ENCODE results near the gene FERMT2.

The FERMT2 gene

GRCh38 chr14:52950898-52951680, at the start of gene FERMT2:
Gene FERMT2 (minus strand): TSS chr14:52951050. CDS start chr14:52950568, 482 bp downstream.
- DNase-seq, result peak; percentile 93

- DNase-seq, result peak; percentile 84
Measured at GRCh38 chr14:52998376-52999015, 47.6 kb upstream of the FERMT2 start.

- DNase-seq, result no peak
Measured at GRCh38 chr14:52996493-52996892, 45.6 kb upstream of the FERMT2 start.

- no peak for DNase-seq
Measured at GRCh38 chr14:52995998-52996397, 45.1 kb upstream of the FERMT2 start.

GRCh38 chr14:52992236-52992870, 41.5 kb upstream of the FERMT2 start:
- no peak for DNase-seq

- no peak for DNase-seq
Measured at GRCh38 chr14:52988139-52988538, 37.3 kb upstream of the FERMT2 start.

GRCh38 chr14:52987514-52987913, 36.7 kb upstream of the FERMT2 start:
- DNase-seq, result peak; percentile 11

- DNase-seq, result no peak
Measured at GRCh38 chr14:52987042-52987441, 36.2 kb upstream of the FERMT2 start.

- no peak for DNase-seq
Measured at GRCh38 chr14:52977798-52978197, 26.9 kb upstream of the FERMT2 start.

- peak; percentile 39 for DNase-seq
Measured at GRCh38 chr14:52974406-52974805, 23.6 kb upstream of the FERMT2 start.

GRCh38 chr14:52961060-52961639, 10.3 kb upstream of the FERMT2 start:
- peak; percentile 59 for DNase-seq

- DNase-seq, result no peak
Measured at GRCh38 chr14:52960627-52961026, 9.8 kb upstream of the FERMT2 start.

GRCh38 chr14:52954346-52955214, 3.7 kb upstream of the FERMT2 start:
- DNase-seq, result peak; percentile 76

GRCh38 chr14:52951681-52952554, 1.1 kb upstream of the FERMT2 start:
- DNase-seq, result peak; percentile 72

- DNase-seq, result peak; percentile 60
Measured at GRCh38 chr14:52950410-52950897, 396 bp downstream of the FERMT2 start.

- DNase-seq, result peak; percentile 64
Measured at GRCh38 chr14:52949711-52950409, 990 bp downstream of the FERMT2 start.

- no peak for DNase-seq
Measured at GRCh38 chr14:52949249-52949648, 1.6 kb downstream of the FERMT2 start.

GRCh38 chr14:52948836-52949235, 2.0 kb downstream of the FERMT2 start:
- DNase-seq, result no peak

GRCh38 chr14:52948039-52948438, 2.8 kb downstream of the FERMT2 start:
- no peak for DNase-seq

GRCh38 chr14:52944254-52944653, 6.6 kb downstream of the FERMT2 start:
- no peak for DNase-seq

GRCh38 chr14:52939427-52939826, 11.4 kb downstream of the FERMT2 start:
- no peak for DNase-seq

Data from fibroblast of skin of right biceps (primary cell).